ENCODE results near the gene ANXA10.

The ANXA10 gene

GRCh38 chr4:168183717-168184571 is 91.6 kb downstream of the ANXA10 start:
- DNase-seq (ENCODE audit: extremely low spot score): no peak
- ChIA-PET CTCF (interaction anchor here (0.7 kb wide), 1 partner anchor 737 kb away, joined by 4 read pairs; no protein-coding TSS in a partner anchor), POLR2A (no interaction called here)
- TF ChIP-seq, protein P1, sequence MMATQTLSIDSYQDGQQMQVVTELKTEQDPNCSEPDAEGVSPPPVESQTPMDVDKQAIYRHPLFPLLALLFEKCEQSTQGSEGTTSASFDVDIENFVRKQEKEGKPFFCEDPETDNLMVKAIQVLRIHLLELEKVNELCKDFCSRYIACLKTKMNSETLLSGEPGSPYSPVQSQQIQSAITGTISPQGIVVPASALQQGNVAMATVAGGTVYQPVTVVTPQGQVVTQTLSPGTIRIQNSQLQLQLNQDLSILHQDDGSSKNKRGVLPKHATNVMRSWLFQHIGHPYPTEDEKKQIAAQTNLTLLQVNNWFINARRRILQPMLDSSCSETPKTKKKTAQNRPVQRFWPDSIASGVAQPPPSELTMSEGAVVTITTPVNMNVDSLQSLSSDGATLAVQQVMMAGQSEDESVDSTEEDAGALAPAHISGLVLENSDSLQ (IDR thresholded peaks at IDR 0.05): no peak
- no peak for TF ChIP-seq SP1 (IDR thresholded peaks at IDR 0.05)
- no peak for TF ChIP-seq LEF1 (IDR thresholded peaks at IDR 0.05; ENCODE audit: borderline replicate concordance)
- no peak for TF ChIP-seq FOXK2 (IDR thresholded peaks at IDR 0.05)
- TF ChIP-seq FOXA1 (IDR thresholded peaks at IDR 0.05): no peak
- TF ChIP-seq FOXM1 (IDR thresholded peaks at IDR 0.05; ENCODE audit: borderline replicate concordance): no peak
- TF ChIP-seq ELF4 (IDR thresholded peaks at IDR 0.05): no peak
- no peak for TF ChIP-seq NFRKB (IDR thresholded peaks at IDR 0.05)
- TF ChIP-seq BHLHE40 (IDR thresholded peaks at IDR 0.05; ENCODE audit: borderline replicate concordance): no peak
- no peak for TF ChIP-seq TARDBP (IDR thresholded peaks at IDR 0.05)
- TF ChIP-seq ARNT (IDR thresholded peaks at IDR 0.05): no peak
- TF ChIP-seq CTBP1 (IDR thresholded peaks at IDR 0.05; ENCODE audit: borderline replicate concordance): no peak
- no peak for TF ChIP-seq HDGF (IDR thresholded peaks at IDR 0.05; ENCODE audit: borderline replicate concordance)
- no peak for TF ChIP-seq ZNF384 (IDR thresholded peaks at IDR 0.05)
- no peak for TF ChIP-seq SUZ12 (IDR thresholded peaks at IDR 0.05)

DNA sequence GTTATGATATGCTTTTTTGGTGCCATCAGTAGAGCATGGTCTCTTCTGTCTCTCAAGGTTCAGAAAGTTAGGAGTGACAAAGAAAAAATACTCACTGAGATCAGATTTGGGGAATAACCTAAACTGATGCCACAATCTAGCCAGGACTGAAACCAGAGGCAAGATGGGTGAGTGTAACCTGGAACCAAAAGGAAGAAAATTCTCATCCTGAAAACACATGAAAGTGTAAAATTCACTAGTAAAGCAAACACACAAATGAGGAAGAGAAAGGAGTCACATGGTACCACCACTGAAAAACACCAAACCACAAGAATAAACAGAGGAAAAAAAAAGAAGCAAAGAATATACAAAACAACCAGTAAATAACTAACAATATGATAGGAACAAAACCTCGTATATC is 96.4 kb downstream of the ANXA10 start:
- ChIA-PET POLR2A (no interaction called here), CTCF (interaction anchor here (0.6 kb wide), 1 partner anchor 1249 kb away, joined by 3 read pairs; no protein-coding TSS in a partner anchor)
- no peak for DNase-seq (ENCODE audit: extremely low spot score)
- TF ChIP-seq LEF1 (IDR thresholded peaks at IDR 0.05; ENCODE audit: borderline replicate concordance): no peak
- no peak for TF ChIP-seq ZNF384 (IDR thresholded peaks at IDR 0.05)
- TF ChIP-seq SUZ12 (IDR thresholded peaks at IDR 0.05): no peak
- TF ChIP-seq HDGF (IDR thresholded peaks at IDR 0.05; ENCODE audit: borderline replicate concordance): no peak
- no peak for TF ChIP-seq SP1 (IDR thresholded peaks at IDR 0.05)
- TF ChIP-seq, protein P1 (IDR thresholded peaks at IDR 0.05): no peak

GRCh38 chr4:168197926-168198325 is 105.6 kb downstream of the ANXA10 start:
- ChIA-PET CTCF (no interaction called here), POLR2A (no interaction called here)
- no peak for TF ChIP-seq SP1 (IDR thresholded peaks at IDR 0.05)
- no peak for TF ChIP-seq FOXA1 (IDR thresholded peaks at IDR 0.05)
- no peak for TF ChIP-seq NFRKB (IDR thresholded peaks at IDR 0.05)
- no peak for TF ChIP-seq ZNF384 (IDR thresholded peaks at IDR 0.05)
- no peak for TF ChIP-seq L3MBTL2 (conservative IDR thresholded peaks at IDR 0.05)
- no peak for TF ChIP-seq LEF1 (IDR thresholded peaks at IDR 0.05; ENCODE audit: borderline replicate concordance)
- no peak for TF ChIP-seq TARDBP (IDR thresholded peaks at IDR 0.05)
- no peak for TF ChIP-seq BHLHE40 (IDR thresholded peaks at IDR 0.05; ENCODE audit: borderline replicate concordance)
- TF ChIP-seq SUZ12 (IDR thresholded peaks at IDR 0.05): no peak
- no peak for TF ChIP-seq FOXK2 (IDR thresholded peaks at IDR 0.05)
- TF ChIP-seq, protein P1 (IDR thresholded peaks at IDR 0.05): no peak
- TF ChIP-seq FOXM1 (IDR thresholded peaks at IDR 0.05; ENCODE audit: borderline replicate concordance): no peak
- no peak for TF ChIP-seq ARNT (IDR thresholded peaks at IDR 0.05)
- no peak for DNase-seq (ENCODE audit: extremely low spot score)

DNA sequence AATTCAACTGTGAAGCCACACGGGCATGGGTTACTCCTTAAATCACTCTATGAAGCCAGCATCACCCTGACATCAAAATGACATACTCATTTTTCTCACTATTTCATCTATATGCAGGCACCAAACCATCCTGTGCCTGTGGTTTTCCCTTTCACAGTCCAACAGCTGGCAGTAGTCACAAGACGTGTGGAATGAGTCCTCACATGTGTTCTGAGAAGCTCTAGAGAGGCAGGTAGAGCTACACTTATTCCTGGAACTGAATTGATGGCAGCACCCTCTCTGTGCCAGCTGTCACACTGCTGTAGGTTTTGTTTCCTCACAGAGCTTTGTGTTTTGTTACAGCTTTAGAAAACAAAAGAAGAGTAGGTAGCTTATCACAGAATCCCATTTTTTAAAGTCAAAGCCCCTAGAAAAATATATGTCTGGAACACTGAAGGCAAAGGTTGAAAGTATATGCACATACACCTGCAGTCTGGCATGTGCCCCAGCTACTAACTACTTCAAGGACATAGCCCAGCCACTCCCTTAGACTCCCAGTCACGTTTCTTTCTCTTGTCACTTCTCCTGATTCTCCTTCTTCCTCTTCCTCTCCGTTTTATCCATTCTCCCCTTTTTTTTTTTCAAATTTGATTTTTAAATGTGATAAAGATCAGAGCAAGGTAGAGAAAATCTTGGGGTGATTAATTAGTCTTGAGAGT is 107.1 kb downstream of the ANXA10 start:
- ChIA-PET POLR2A (interaction anchor here (0.7 kb wide), 1 partner anchor 286 kb away, joined by 3 read pairs; no protein-coding TSS in a partner anchor), CTCF (interaction anchor here (0.7 kb wide), 1 partner anchor 1826 kb away, joined by 3 read pairs; no protein-coding TSS in a partner anchor)
- DNase-seq (ENCODE audit: extremely low spot score): no peak
- TF ChIP-seq FOXA1 (IDR thresholded peaks at IDR 0.05) (no peak), NFRKB (IDR thresholded peaks at IDR 0.05) (no peak), L3MBTL2 (conservative IDR thresholded peaks at IDR 0.05) (no peak), ZNF384 (IDR thresholded peaks at IDR 0.05) (no peak), ELF4 (IDR thresholded peaks at IDR 0.05) (no peak), FOXM1 (IDR thresholded peaks at IDR 0.05; ENCODE audit: borderline replicate concordance) (no peak), FOXK2 (IDR thresholded peaks at IDR 0.05) (no peak), BHLHE40 (IDR thresholded peaks at IDR 0.05; ENCODE audit: borderline replicate concordance) (no peak), HDGF (IDR thresholded peaks at IDR 0.05; ENCODE audit: borderline replicate concordance) (no peak)

GRCh38 chr4:168200685-168201084 is 108.3 kb downstream of the ANXA10 start:
- no peak for DNase-seq (ENCODE audit: extremely low spot score)
- CTCF ChIA-PET: interaction anchor here (0.7 kb wide), 1 partner anchor 1877 kb away, joined by 3 read pairs; no protein-coding TSS in a partner anchor
- no peak for TF ChIP-seq LEF1 (IDR thresholded peaks at IDR 0.05; ENCODE audit: borderline replicate concordance)
- TF ChIP-seq SP1 (IDR thresholded peaks at IDR 0.05): no peak
- TF ChIP-seq, protein P1 (IDR thresholded peaks at IDR 0.05): no peak
- TF ChIP-seq FOXM1 (IDR thresholded peaks at IDR 0.05; ENCODE audit: borderline replicate concordance): no peak
- no peak for TF ChIP-seq SUZ12 (IDR thresholded peaks at IDR 0.05)
- TF ChIP-seq ZNF384 (IDR thresholded peaks at IDR 0.05): no peak
- no peak for TF ChIP-seq L3MBTL2 (conservative IDR thresholded peaks at IDR 0.05)
- no peak for TF ChIP-seq FOXK2 (IDR thresholded peaks at IDR 0.05)
- TF ChIP-seq HDGF (IDR thresholded peaks at IDR 0.05; ENCODE audit: borderline replicate concordance): no peak
- TF ChIP-seq FOXA1 (IDR thresholded peaks at IDR 0.05): no peak
- TF ChIP-seq BHLHE40 (IDR thresholded peaks at IDR 0.05; ENCODE audit: borderline replicate concordance): no peak
- TF ChIP-seq ARNT (IDR thresholded peaks at IDR 0.05): no peak
- POLR2A ChIA-PET: no interaction called here
